Retina (tissue), 1 donor: ENCODE data around the gene OR9Q2.
"Not testable (repeated sequence)": the region's sequence is repeated elsewhere in the genome, so short reads cannot be mapped to it uniquely, and the experiment has no call there.

Experiments
- DNase-seq: peaks from one replicate; pipeline ENCODE4 v3.0.0-alpha.2; 2016

Gene OR9Q2

GRCh38 chr11:58188770-58189169 lies at the start of gene OR9Q2:
TSS of gene OR9Q2 (plus strand) at chr11:58189070. CDS start at chr11:58190491, 1,421 bp downstream.
- no peak for DNase-seq

GRCh38 chr11:58142761-58143160 lies 46.1 kb upstream of the OR9Q2 start:
- DNase-seq, result no peak

- no peak for DNase-seq
Measured at GRCh38 chr11:58152781-58153180, 36.1 kb upstream of the OR9Q2 start.

GRCh38 chr11:58164389-58164788 lies 24.5 kb upstream of the OR9Q2 start:
- no peak for DNase-seq

GRCh38 chr11:58164990-58165389 lies 23.9 kb upstream of the OR9Q2 start:
- DNase-seq, result no peak

GRCh38 chr11:58165504-58166106 lies 23.3 kb upstream of the OR9Q2 start:
- no peak for DNase-seq

GRCh38 chr11:58177409-58178054 lies 11.3 kb upstream of the OR9Q2 start:
- no peak for DNase-seq

- no peak for DNase-seq
Measured at GRCh38 chr11:58178444-58178843, 10.4 kb upstream of the OR9Q2 start.

- DNase-seq, result no peak
Measured at GRCh38 chr11:58179648-58180047, 9.2 kb upstream of the OR9Q2 start.

- no peak for DNase-seq
Measured at GRCh38 chr11:58186938-58187337, 1.9 kb upstream of the OR9Q2 start.

- no peak for DNase-seq
Measured at GRCh38 chr11:58192229-58192628, 3.4 kb downstream of the OR9Q2 start.

- no peak for DNase-seq
Measured at GRCh38 chr11:58193391-58193790, 4.5 kb downstream of the OR9Q2 start.

GRCh38 chr11:58195939-58196338 lies 7.1 kb downstream of the OR9Q2 start:
- no peak for DNase-seq

- no peak for DNase-seq
Measured at GRCh38 chr11:58199271-58199670, 10.4 kb downstream of the OR9Q2 start.

GRCh38 chr11:58204042-58204441 lies 15.2 kb downstream of the OR9Q2 start, which contains the start of gene OR1S2:
TSS of gene OR1S2 (minus strand) at chr11:58204142. CDS start at chr11:58204142, 0 bp downstream.
- no peak for DNase-seq

GRCh38 chr11:58212420-58212819 lies 23.6 kb downstream of the OR9Q2 start, which contains the start of gene OR1S1:
TSS of gene OR1S1 (plus strand) at chr11:58212720.
- DNase-seq, result not testable (repeated sequence)

GRCh38 chr11:58216476-58216875 lies 27.6 kb downstream of the OR9Q2 start:
- DNase-seq, result no peak

- DNase-seq, result no peak
Measured at GRCh38 chr11:58222721-58223120, 33.9 kb downstream of the OR9Q2 start.

GRCh38 chr11:58227956-58228615 lies 39.2 kb downstream of the OR9Q2 start:
- DNase-seq, result no peak
